ENCODE results near the gene CAMKK1.

- TF ChIP-seq CTCF (IDR thresholded peaks at IDR 0.05), result no peak
- TF ChIP-seq EZH2 (IDR thresholded peaks at IDR 0.05; ENCODE audit: borderline replicate concordance, insufficient read depth, low read depth, low read length, poor library complexity, severe bottlenecking), result no peak
Measured at GRCh38 chr17:3895354-3895753, 2.5 kb upstream of the CAMKK1 start.

All from B cell (primary cell).